GM06990 (cell line): ENCODE measurements around the gene TMEM121.

Experiments
- DNase-seq: peaks from one replicate; pipeline ENCODE4 v3.0.0-alpha.2; 2011; ENCODE audit not compliant: insufficient read length; ENCODE audit errors: extremely low read depth
- H3K27me3 ChIP-seq: replicated peaks from 2 replicates; pipeline ENCODE4 v1.6.0; 2011; ENCODE audit warnings: low read length; ENCODE audit not compliant: control insufficient read depth, insufficient read depth
- H3K36me3 ChIP-seq: 2 replicates; pipeline ENCODE4 v1.5.1; 2011; ENCODE audit warnings: low read length; ENCODE audit not compliant: control insufficient read depth, insufficient read depth
- H3K4me3 ChIP-seq: replicated peaks from 2 replicates; pipeline ENCODE4 v1.5.1; 2011; ENCODE audit warnings: low read depth, mild to moderate bottlenecking, control low read depth, low read length
- CTCF ChIP-seq: IDR thresholded peaks from 2 replicates; pipeline ENCODE4 v1.5.1; 2011; ENCODE audit warnings: low read length, control low read depth, mild to moderate bottlenecking, inconsistent platforms; ENCODE audit not compliant: insufficient read depth, poor library complexity, severe bottlenecking

Gene TMEM121

GRCh38 chr14:105501504-105502291, 24.7 kb upstream of the TMEM121 start:
- peaks cover 5% of the 10 kb centered on the region for H3K36me3 ChIP-seq
- TF ChIP-seq CTCF, result no peak
- DNase-seq, result no peak
- H3K27me3 ChIP-seq, result no peaks in the 10 kb centered on the region
- H3K4me3 ChIP-seq, result no peak overlapping the region

GRCh38 chr14:105502446-105503295, 23.7 kb upstream of the TMEM121 start:
- Histone ChIP-seq H3K27me3 (no peaks in the 10 kb centered on the region), H3K4me3 (no peak overlapping the region), H3K36me3 (peaks cover 2% of the 10 kb centered on the region)
- TF ChIP-seq CTCF, result no peak
- peak; percentile 20 for DNase-seq

GRCh38 chr14:105503296-105503640, 23.1 kb upstream of the TMEM121 start:
- no peak for TF ChIP-seq CTCF
- Histone ChIP-seq H3K4me3 (no peak overlapping the region), H3K27me3 (no peaks in the 10 kb centered on the region), H3K36me3 (peaks cover 2% of the 10 kb centered on the region)
- no peak for DNase-seq

GRCh38 chr14:105503935-105504692, 22.3 kb upstream of the TMEM121 start:
- TF ChIP-seq CTCF, result no peak
- DNase-seq, result no peak
- Histone ChIP-seq H3K27me3 (no peaks in the 10 kb centered on the region), H3K36me3 (no peaks in the 10 kb centered on the region; the same call in 1 of the 2 replicates), H3K4me3 (no peak overlapping the region)

- DNase-seq, result no peak
- no peak overlapping the region for H3K4me3 ChIP-seq
- no peaks in the 10 kb centered on the region for H3K27me3 ChIP-seq
- no peaks in the 10 kb centered on the region for H3K36me3 ChIP-seq
- TF ChIP-seq CTCF, result no peak
These were observed 21.3 kb upstream of the TMEM121 start for GRCh38 chr14:105505101-105505500.
